ENCODE data around the gene PPP2R3B. TPM values are rescaled to one million over a fixed set of nuclear protein-coding genes. Genes with fewer than 3 reads are reported as not detected.

PPP2R3B gene
- total RNA-seq, 6 experiments from 2014 or later: 4.2 to 6.3 (median 5.3) TPM

- DNase-seq (no peak), ATAC-seq (no peak)
- 77% methylated on average over 3 of the region's 14 CpGs for WGBS (ENCODE audit: insufficient coverage, low coverage, low lambda C conversion rate, missing lambda C conversion rate)
- Histone ChIP-seq H3K4me3 (no peak overlapping the region), H3K9me3 (no peaks in the 10 kb centered on the region), H3K27me3 (no peaks in the 10 kb centered on the region), H3K27ac (no peak overlapping the region), H3K4me1 (no peaks in the 10 kb centered on the region), H3K36me3 (no peaks in the 10 kb centered on the region)
- intact Hi-C loops (cut with DNase I): loop anchor here in 1 of 2 donors (10.0 kb wide), 1 partner anchor 58 kb away; no protein-coding TSS in a partner anchor
- TF ChIP-seq POLR2A (IDR thresholded peaks at IDR 0.05): no peak
- TF ChIP-seq CTCF (IDR thresholded peaks at IDR 0.05): no peak
These were observed 40.2 kb upstream of the PPP2R3B start for GRCh38 chrX:426881-427280.

GRCh38 chrX:425056-425455, 38.3 kb upstream of the PPP2R3B start:
- Histone ChIP-seq H3K4me3 (no peak overlapping the region), H3K27ac (no peak overlapping the region), H3K4me1 (no peaks in the 10 kb centered on the region), H3K9me3 (no peaks in the 10 kb centered on the region), H3K27me3 (no peaks in the 10 kb centered on the region), H3K36me3 (no peaks in the 10 kb centered on the region)
- intact Hi-C loops (cut with DNase I): loop anchor here in 1 of 2 donors (10.0 kb wide), 1 partner anchor 60 kb away; no protein-coding TSS in a partner anchor
- no CpG with 5 or more reads among the region's 20 CpGs for WGBS (ENCODE audit: insufficient coverage, low coverage, low lambda C conversion rate, missing lambda C conversion rate)
- DNase-seq (no peak), ATAC-seq (no peak)
- TF ChIP-seq CTCF (IDR thresholded peaks at IDR 0.05) (no peak), POLR2A (IDR thresholded peaks at IDR 0.05) (no peak)

GRCh38 chrX:421646-422391, 35.1 kb upstream of the PPP2R3B start:
- Histone ChIP-seq H3K36me3 (no peaks in the 10 kb centered on the region), H3K4me3 (no peak overlapping the region), H3K4me1 (no peaks in the 10 kb centered on the region), H3K27ac (no peak overlapping the region), H3K9me3 (no peaks in the 10 kb centered on the region), H3K27me3 (no peaks in the 10 kb centered on the region)
- intact Hi-C loops (cut with DNase I): loop anchor here in 1 of 2 donors (10.0 kb wide), 1 partner anchor 63 kb away; no protein-coding TSS in a partner anchor
- 34% methylated on average over 29 of the region's 40 CpGs for WGBS (ENCODE audit: insufficient coverage, low coverage, low lambda C conversion rate, missing lambda C conversion rate)
- ATAC-seq (no peak), DNase-seq (peak in 1 of 3 donors; percentile 42)
- no peak for TF ChIP-seq CTCF (IDR thresholded peaks at IDR 0.05)
- no peak for TF ChIP-seq POLR2A (IDR thresholded peaks at IDR 0.05)

- Histone ChIP-seq H3K4me3 (no peak overlapping the region), H3K9me3 (no peaks in the 10 kb centered on the region), H3K27me3 (no peaks in the 10 kb centered on the region), H3K4me1 (no peaks in the 10 kb centered on the region), H3K36me3 (no peaks in the 10 kb centered on the region), H3K27ac (no peak overlapping the region)
- TF ChIP-seq CTCF (IDR thresholded peaks at IDR 0.05) (no peak), POLR2A (IDR thresholded peaks at IDR 0.05) (no peak)
- no peak for ATAC-seq
- intact Hi-C loops (cut with DNase I): loop anchor here in 1 of 2 donors (10.0 kb wide), 1 partner anchor 64 kb away; no protein-coding TSS in a partner anchor
- WGBS (ENCODE audit: insufficient coverage, low coverage, low lambda C conversion rate, missing lambda C conversion rate): 91% methylated on average over 35 of the region's 41 CpGs
- peak in 1 of 3 donors; percentile 27 for DNase-seq
These were observed 34.0 kb upstream of the PPP2R3B start for GRCh38 chrX:420496-421223.

All from right lobe of liver (tissue), 6 donors.